SU-DHL-6 (cell line): ENCODE results near the gene THOC6.

Source experiments
- H2AFZ ChIP-seq: fragments of 200-600 bp; sonication (generic); 2 replicates; pipeline ENCODE4 v1.6.1; 2014; ENCODE audit warnings: low read depth, mild to moderate bottlenecking, moderate library complexity, mixed read lengths, antibody characterized with exemption, low read length; ENCODE audit not compliant: severe bottlenecking
- H3F3A ChIP-seq: fragments of 200-600 bp; shearing (Covaris generic); 2 replicates; pipeline ENCODE4 v1.6.0; 2016; ENCODE audit warnings: antibody characterized with exemption, mild to moderate bottlenecking; ENCODE audit not compliant: insufficient read depth
- H3K27ac ChIP-seq: fragments of 200-600 bp; sonication (generic); 2 replicates; pipeline ENCODE4 v1.5.1; 2016; ENCODE audit warnings: low read depth, mild to moderate bottlenecking, low read length, moderate library complexity, mixed read lengths
- H3K27me3 ChIP-seq: fragments of 200-600 bp; sonication (generic), shearing (Covaris generic); 2 replicates; pipeline ENCODE4 v1.6.0; 2014; ENCODE audit warnings: mild to moderate bottlenecking, low read length
- H3K36me3 ChIP-seq: fragments of 200-600 bp; sonication (generic); 2 replicates; pipeline ENCODE4 v1.6.1; 2014; ENCODE audit warnings: mild to moderate bottlenecking, low read length, mixed read lengths
- H3K4me2 ChIP-seq: fragments of 300-600, 200-600 bp; shearing (Covaris generic), sonication (generic); 2 replicates; pipeline ENCODE4 v1.6.0; 2014; ENCODE audit warnings: low read length, low read depth, mild to moderate bottlenecking; ENCODE audit not compliant: poor library complexity, severe bottlenecking
- H3K4me3 ChIP-seq: fragments of 200-600 bp; sonication (generic); 2 replicates; pipeline ENCODE4 v1.5.1; 2014; ENCODE audit warnings: antibody characterized with exemption, low read length, mild to moderate bottlenecking, mixed read lengths; ENCODE audit not compliant: insufficient read depth, poor library complexity, severe bottlenecking
- H3K79me2 ChIP-seq: fragments of 200-600 bp; sonication (generic); 2 replicates; pipeline ENCODE4 v1.6.1; 2014; ENCODE audit warnings: mild to moderate bottlenecking, low read length, moderate library complexity; ENCODE audit not compliant: insufficient read depth
- H3K9ac ChIP-seq: fragments of 200-600 bp; sonication (generic); 2 replicates; pipeline ENCODE4 v1.7.0; 2014; ENCODE audit warnings: mild to moderate bottlenecking, low read length
- H3K9me2 ChIP-seq: fragments of 200-600 bp; sonication (generic); replicated peaks from 2 replicates; pipeline ENCODE4 v1.6.1; 2014; ENCODE audit warnings: low read length; ENCODE audit not compliant: insufficient read depth
- H3K9me3 ChIP-seq: fragments of 200-600 bp; sonication (generic); 2 replicates; pipeline ENCODE4 v1.6.1; 2014; ENCODE audit warnings: low read length, mixed read lengths; ENCODE audit not compliant: insufficient read depth
- H4K20me1 ChIP-seq: fragments of 200-600 bp; sonication (generic); 2 replicates; pipeline ENCODE4 v1.6.1; 2014; ENCODE audit warnings: low read depth, mild to moderate bottlenecking, antibody characterized with exemption, low read length, moderate library complexity, mixed read lengths
- EZH2phosphoT487 ChIP-seq: fragments of 200-600 bp; sonication (generic), shearing (Covaris generic); conservative IDR thresholded peaks from 2 replicates; pipeline ENCODE4 v1.6.1; 2018; ENCODE audit warnings: mild to moderate bottlenecking, antibody characterized with exemption, low read length, moderate library complexity, mixed read lengths
- TF ChIP-seq, protein P1 (sequence below): fragments of 200-600 bp; sonication (generic); IDR thresholded peaks from one replicate; pipeline ENCODE4 v1.5.1; 2017; ENCODE audit warnings: antibody characterized with exemption, mild to moderate bottlenecking, low read length, moderate library complexity; ENCODE audit not compliant: insufficient read depth, poor library complexity, severe bottlenecking

Gene THOC6

DNA sequence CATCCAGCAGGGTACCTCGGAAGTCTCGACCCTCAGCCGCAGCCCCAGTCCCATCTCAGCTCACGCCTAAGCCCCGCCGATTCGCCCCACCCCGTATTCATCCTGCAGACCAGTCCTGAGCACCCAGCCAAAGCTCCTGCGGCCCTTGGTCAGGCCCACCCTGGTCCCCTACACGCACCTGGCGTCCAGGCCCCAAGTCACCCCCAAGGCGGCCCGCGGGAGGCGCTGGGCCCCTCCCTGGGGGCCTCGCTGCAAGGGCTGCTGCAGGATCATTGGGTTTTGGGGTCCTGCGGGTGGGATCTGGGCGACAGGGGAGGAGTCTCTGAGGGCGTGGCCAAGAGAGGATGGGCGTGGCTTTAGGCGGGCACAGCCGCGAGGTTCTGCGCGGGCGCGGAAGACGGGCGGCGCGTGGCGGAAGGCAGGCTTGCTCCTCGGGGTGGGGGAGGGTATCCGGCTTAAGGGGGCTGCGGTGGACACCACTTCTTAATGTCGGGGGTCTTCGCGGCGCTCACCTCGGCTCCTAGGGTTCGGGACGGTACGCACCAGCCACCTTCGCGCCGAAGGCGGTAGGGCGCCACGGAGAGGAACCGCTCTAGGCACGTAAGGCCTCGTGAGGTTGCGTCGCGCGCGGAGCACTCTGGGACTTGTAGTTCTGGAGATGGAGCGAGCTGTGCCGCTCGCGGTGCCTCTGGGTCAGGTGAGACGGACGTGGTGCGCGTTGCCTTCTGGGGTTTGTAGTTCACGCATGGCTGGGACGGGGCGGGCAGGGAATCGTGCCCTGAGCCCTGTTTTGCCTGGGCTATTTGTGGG lies at the start of gene THOC6, which contains the start of gene HCFC1R1:
TSS of gene THOC6 (plus strand) at position 367 of the 810 bp plus-strand sequence. CDS start at position 659, 292 bp downstream.
TSS of gene HCFC1R1 (minus strand) at position 274 of the 810 bp plus-strand sequence. CDS start at position 273, 1 bp downstream.
- H3K9ac ChIP-seq, result peak within 1 kb of the TSS; percentile 79
- H3K9me2 ChIP-seq, result no peaks in the 10 kb centered on the region
- H2AFZ ChIP-seq, result peak within 1 kb of the TSS; percentile 49
- TF ChIP-seq, protein P1, sequence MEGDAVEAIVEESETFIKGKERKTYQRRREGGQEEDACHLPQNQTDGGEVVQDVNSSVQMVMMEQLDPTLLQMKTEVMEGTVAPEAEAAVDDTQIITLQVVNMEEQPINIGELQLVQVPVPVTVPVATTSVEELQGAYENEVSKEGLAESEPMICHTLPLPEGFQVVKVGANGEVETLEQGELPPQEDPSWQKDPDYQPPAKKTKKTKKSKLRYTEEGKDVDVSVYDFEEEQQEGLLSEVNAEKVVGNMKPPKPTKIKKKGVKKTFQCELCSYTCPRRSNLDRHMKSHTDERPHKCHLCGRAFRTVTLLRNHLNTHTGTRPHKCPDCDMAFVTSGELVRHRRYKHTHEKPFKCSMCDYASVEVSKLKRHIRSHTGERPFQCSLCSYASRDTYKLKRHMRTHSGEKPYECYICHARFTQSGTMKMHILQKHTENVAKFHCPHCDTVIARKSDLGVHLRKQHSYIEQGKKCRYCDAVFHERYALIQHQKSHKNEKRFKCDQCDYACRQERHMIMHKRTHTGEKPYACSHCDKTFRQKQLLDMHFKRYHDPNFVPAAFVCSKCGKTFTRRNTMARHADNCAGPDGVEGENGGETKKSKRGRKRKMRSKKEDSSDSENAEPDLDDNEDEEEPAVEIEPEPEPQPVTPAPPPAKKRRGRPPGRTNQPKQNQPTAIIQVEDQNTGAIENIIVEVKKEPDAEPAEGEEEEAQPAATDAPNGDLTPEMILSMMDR, result no peak
- TF ChIP-seq EZH2phosphoT487, result no peak
- H3K79me2 ChIP-seq, result no peaks in the 10 kb centered on the region
- peaks cover 18% of the 10 kb centered on the region for H3F3A ChIP-seq
- H4K20me1 ChIP-seq, result no peaks in the 10 kb centered on the region
- peak within 1 kb of the TSS; percentile 97 for H3K4me2 ChIP-seq
- H3K36me3 ChIP-seq, result no peaks in the 10 kb centered on the region
- H3K4me3 ChIP-seq, result peak within 1 kb of the TSS; percentile 73
- H3K9me3 ChIP-seq, result no peaks in the 10 kb centered on the region
- no peaks in the 10 kb centered on the region for H3K27me3 ChIP-seq
- H3K27ac ChIP-seq, result peak within 1 kb of the TSS; percentile 79

DNA sequence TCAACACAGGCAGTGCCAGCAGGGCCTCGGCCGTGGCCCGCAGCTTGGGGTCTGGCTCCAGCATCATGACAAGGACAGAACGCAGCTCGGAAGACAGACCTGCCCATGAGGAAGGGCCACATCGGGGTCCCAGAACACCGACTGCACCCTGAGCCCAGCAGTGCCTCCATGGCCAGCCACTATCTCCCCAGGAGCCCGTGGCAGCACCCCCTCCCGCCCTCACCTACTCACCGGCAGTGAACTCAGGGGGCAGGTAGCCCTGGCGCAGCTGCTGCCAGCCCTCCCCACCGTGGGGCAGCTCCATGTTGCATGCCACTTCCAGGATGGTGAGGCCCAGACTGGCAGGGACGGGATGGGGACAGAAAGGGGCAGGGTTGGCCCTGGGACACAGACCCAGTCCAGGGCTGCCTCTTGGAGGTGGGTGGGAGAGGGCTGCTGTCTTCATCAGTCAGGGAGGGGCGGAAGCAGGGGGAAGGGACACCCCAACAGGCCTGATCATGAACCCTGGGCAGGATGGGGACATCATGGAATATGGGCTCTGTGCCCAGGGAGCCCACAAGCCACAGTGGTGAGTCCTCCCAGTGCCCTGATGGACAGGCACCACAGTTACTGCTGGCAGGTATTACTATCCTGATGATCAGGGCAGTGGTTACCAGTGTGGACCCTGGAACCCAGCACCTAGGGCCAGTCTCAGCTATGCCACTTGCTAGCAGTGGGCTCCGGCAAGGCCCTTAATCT lies 49.3 kb upstream of the THOC6 start:
- Histone ChIP-seq H3K27me3 (no peaks in the 10 kb centered on the region), H3K9ac (no peak overlapping the region), H3K36me3 (no peaks in the 10 kb centered on the region), H2AFZ (no peak overlapping the region), H3F3A (peaks cover 40% of the 10 kb centered on the region), H3K9me3 (no peaks in the 10 kb centered on the region), H3K27ac (no peak overlapping the region), H3K9me2 (no peaks in the 10 kb centered on the region), H3K4me2 (no peak overlapping the region), H3K79me2 (peaks cover 39% of the 10 kb centered on the region), H4K20me1 (peaks cover 4% of the 10 kb centered on the region; the same call in 1 of the 2 replicates), H3K4me3 (no peak overlapping the region)
- TF ChIP-seq EZH2phosphoT487, result no peak
- TF ChIP-seq, protein P1, result no peak

DNA sequence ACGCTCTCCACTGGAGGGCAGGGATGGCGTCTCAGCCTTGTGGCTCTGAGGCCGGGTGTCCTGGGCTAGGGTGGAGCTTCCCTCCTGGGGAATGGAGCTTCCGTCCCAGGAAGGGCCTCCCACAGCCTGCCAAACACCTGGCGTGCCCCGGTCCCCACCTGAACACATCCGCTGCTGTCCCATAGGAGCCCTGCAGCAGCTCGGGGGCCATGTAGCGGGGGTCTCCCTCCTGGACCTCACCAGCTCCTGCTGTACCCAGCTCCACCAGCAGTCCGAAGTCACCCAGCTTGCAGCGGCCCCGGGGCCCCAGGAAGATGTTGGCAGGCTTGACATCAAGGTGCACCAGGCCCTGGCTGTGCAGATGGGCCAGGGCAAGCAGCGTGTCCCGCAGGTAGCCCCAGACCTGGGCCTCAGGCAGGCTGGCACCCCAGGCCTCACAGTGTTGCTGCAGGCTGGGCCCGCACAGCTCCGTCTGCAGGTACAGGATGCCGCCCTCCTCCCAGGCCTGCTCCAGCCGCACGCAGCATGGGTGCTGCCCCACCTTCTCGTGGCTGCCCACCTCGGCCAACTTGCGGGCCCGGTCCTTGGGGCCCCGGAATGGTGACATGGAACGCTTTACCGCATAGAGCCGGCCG lies 48.6 kb upstream of the THOC6 start:
- no peaks in the 10 kb centered on the region for H3K9me2 ChIP-seq
- no peak overlapping the region for H3K27ac ChIP-seq
- peaks cover 40% of the 10 kb centered on the region for H3F3A ChIP-seq
- TF ChIP-seq, protein P1, result no peak
- H2AFZ ChIP-seq, result no peak overlapping the region
- no peak overlapping the region for H3K4me2 ChIP-seq
- no peaks in the 10 kb centered on the region for H3K27me3 ChIP-seq
- H3K36me3 ChIP-seq, result no peaks in the 10 kb centered on the region
- H3K79me2 ChIP-seq, result peaks cover 37% of the 10 kb centered on the region
- no peak overlapping the region for H3K4me3 ChIP-seq
- peaks cover 4% of the 10 kb centered on the region; the same call in 1 of the 2 replicates for H4K20me1 ChIP-seq
- H3K9ac ChIP-seq, result no peak overlapping the region
- no peaks in the 10 kb centered on the region for H3K9me3 ChIP-seq
